Transverse colon (tissue), 4 donors: ENCODE results near the gene PARD6A.

Experiments used
- POLR2A ChIP-seq: fragments of 450-650 bp; IDR thresholded peaks from one replicate; pipeline ENCODE4 v1.6.1; 2016; ENCODE audit warnings: antibody characterized with exemption, mild to moderate bottlenecking, moderate library complexity
- POLR2AphosphoS5 ChIP-seq, 3 donors: sonication (generic); formaldehyde crosslinking; IDR thresholded peaks; one replicate each; pipeline ENCODE4 v1.6.1; 2016; ENCODE audit warnings: antibody characterized with exemption in 3 of 3
- TF ChIP-seq, protein P1 (sequence below), 5 experiments: fragments of 200-600 bp in 3 of 5; fragments of 450-650 bp in 2 of 5; sonication (generic) in 3 of 5; IDR thresholded peaks; 1 replicate in 2 of 5; 2 replicates in 3 of 5; pipeline ENCODE4 v1.5.1; 2016 to 2017; ENCODE audit warnings: antibody characterized with exemption in 5 of 5, inconsistent platforms in 3 of 5, mild to moderate bottlenecking in 2 of 5, moderate library complexity in 1 of 5

DNA sequence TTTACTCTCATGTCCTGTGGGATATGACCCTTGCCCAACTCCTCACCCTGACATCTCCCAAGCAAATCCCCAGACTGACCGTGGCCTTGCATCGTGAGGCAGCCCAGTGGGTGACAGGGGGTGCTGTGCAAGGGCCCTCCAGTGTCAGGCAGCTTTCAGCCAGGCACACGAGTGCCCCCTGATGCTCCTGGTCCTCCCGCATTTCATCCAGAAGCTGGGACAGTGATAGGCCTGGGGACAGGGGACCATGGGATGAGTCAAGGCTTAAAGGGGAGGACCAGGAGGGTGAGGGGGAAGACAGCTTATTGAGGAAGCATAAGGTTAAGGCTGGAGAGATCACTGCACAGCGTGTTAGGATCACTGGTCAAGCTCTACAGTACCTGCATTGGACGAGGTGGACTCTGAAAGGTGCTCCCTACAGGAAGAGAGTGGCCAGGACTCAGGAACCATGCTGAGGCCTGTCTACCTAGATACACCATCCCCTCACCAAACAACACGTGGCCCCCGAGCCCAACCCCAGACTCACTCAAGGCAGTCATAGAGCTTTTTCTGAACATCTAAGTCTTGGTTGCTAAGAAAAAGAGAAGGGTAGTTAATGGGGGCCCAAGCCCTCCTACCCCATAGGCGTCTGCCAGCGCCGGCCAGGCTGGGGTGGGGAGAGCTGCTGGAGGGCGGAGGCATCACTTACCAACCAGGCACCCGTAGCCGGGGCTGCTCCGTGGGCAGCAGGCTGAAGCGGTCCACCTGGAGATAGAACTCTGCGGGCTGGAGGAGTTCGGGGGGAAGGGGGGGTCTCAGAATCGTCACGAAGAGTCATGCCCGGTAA is 1.7 kb upstream of the PARD6A start:
- TF ChIP-seq POLR2AphosphoS5 (IDR thresholded peaks at IDR 0.05) (no peak), POLR2A (no peak)
- TF ChIP-seq, protein P1, sequence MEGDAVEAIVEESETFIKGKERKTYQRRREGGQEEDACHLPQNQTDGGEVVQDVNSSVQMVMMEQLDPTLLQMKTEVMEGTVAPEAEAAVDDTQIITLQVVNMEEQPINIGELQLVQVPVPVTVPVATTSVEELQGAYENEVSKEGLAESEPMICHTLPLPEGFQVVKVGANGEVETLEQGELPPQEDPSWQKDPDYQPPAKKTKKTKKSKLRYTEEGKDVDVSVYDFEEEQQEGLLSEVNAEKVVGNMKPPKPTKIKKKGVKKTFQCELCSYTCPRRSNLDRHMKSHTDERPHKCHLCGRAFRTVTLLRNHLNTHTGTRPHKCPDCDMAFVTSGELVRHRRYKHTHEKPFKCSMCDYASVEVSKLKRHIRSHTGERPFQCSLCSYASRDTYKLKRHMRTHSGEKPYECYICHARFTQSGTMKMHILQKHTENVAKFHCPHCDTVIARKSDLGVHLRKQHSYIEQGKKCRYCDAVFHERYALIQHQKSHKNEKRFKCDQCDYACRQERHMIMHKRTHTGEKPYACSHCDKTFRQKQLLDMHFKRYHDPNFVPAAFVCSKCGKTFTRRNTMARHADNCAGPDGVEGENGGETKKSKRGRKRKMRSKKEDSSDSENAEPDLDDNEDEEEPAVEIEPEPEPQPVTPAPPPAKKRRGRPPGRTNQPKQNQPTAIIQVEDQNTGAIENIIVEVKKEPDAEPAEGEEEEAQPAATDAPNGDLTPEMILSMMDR (IDR thresholded peaks at IDR 0.05): no peak
